Activated CD8-positive, alpha-beta memory T cell treated with anti-CD3 and anti-CD28 coated beads for 4 hours (primary cell): ENCODE results near the gene AP5B1.

Experiments
- DNase-seq, 2 donors: peaks; one replicate each; pipeline ENCODE4 v3.0.0-alpha.2; 2020; ENCODE audit warnings: low read depth in 2 of 2

The AP5B1 gene

GRCh38 chr11:65780770-65781151 lies at the start of gene AP5B1:
TSS of gene AP5B1 (minus strand) at chr11:65780976. CDS start at chr11:65780591, 385 bp downstream.
- DNase-seq: peak; percentile 51 to 55

GRCh38 chr11:65829459-65829858 lies 48.7 kb upstream of the AP5B1 start:
- no peak for DNase-seq

GRCh38 chr11:65826984-65827735 lies 46.4 kb upstream of the AP5B1 start:
- no peak for DNase-seq

GRCh38 chr11:65822776-65823528 lies 42.2 kb upstream of the AP5B1 start:
- DNase-seq: no peak

- DNase-seq: no peak
Observed at GRCh38 chr11:65821107-65821506, 40.3 kb upstream of the AP5B1 start.

GRCh38 chr11:65817835-65818680 lies 37.3 kb upstream of the AP5B1 start:
- DNase-seq: peak; percentile 82 to 91

- DNase-seq: no peak
Observed at GRCh38 chr11:65817312-65817834, 36.6 kb upstream of the AP5B1 start.

- DNase-seq: no peak
Observed at GRCh38 chr11:65816696-65817095, 35.9 kb upstream of the AP5B1 start.

- DNase-seq: no peak
Observed at GRCh38 chr11:65814986-65815565, 34.3 kb upstream of the AP5B1 start.

- no peak for DNase-seq
Observed at GRCh38 chr11:65814131-65814985, 33.6 kb upstream of the AP5B1 start.

GRCh38 chr11:65811764-65812475 lies 31.1 kb upstream of the AP5B1 start:
- DNase-seq: no peak

- DNase-seq: no peak
Observed at GRCh38 chr11:65810046-65810868, 29.5 kb upstream of the AP5B1 start.

GRCh38 chr11:65809496-65809895 lies 28.7 kb upstream of the AP5B1 start:
- DNase-seq: no peak

GRCh38 chr11:65808744-65809341 lies 28.1 kb upstream of the AP5B1 start:
- no peak for DNase-seq

- no peak for DNase-seq
Observed at GRCh38 chr11:65806979-65807378, 26.2 kb upstream of the AP5B1 start.

- no peak for DNase-seq
Observed at GRCh38 chr11:65803797-65804492, 23.2 kb upstream of the AP5B1 start.

GRCh38 chr11:65802841-65803240 lies 22.1 kb upstream of the AP5B1 start:
- DNase-seq: no peak
